ENCODE data around the gene ECHS1. TPM values are rescaled to one million over a fixed set of nuclear protein-coding genes. Genes with fewer than 3 reads are reported as not detected.
"Not testable (repeated sequence)": the region's sequence is repeated elsewhere in the genome, so short reads cannot be mapped to it uniquely, and the experiment has no call there.

Gene ECHS1
- polyA plus RNA-seq, 1 donor = 126 TPM

GRCh38 chr10:133414401-133414800 is 41.2 kb upstream of the ECHS1 start:
- H3K9me3 ChIP-seq (ENCODE audit: control insufficient read depth, low read depth, low read length) = peaks cover 38% of the 10 kb centered on the region
- no CpG with 5 or more reads among the region's 23 CpGs for WGBS (ENCODE audit: insufficient coverage, low lambda C conversion rate)
- not testable (repeated sequence) for H3K27ac ChIP-seq (ENCODE audit: low read length); H3K4me3 ChIP-seq (ENCODE audit: low read length); H3K4me1 ChIP-seq (ENCODE audit: control insufficient read depth, insufficient read depth, low read length); DNase-seq; H3K27me3 ChIP-seq (ENCODE audit: control insufficient read depth, insufficient read depth, low read length)
- peaks cover 54% of the 10 kb centered on the region for H3K36me3 ChIP-seq (ENCODE audit: control insufficient read depth, insufficient read depth, low read length)

- H3K27me3 ChIP-seq (ENCODE audit: control insufficient read depth, insufficient read depth, low read length) = no peaks in the 10 kb centered on the region
- H3K4me3 ChIP-seq (ENCODE audit: low read length) = no peak overlapping the region
- H3K9me3 ChIP-seq (ENCODE audit: control insufficient read depth, low read depth, low read length) = peaks cover 38% of the 10 kb centered on the region
- peaks cover 54% of the 10 kb centered on the region for H3K36me3 ChIP-seq (ENCODE audit: control insufficient read depth, insufficient read depth, low read length)
- no peaks in the 10 kb centered on the region for H3K4me1 ChIP-seq (ENCODE audit: control insufficient read depth, insufficient read depth, low read length)
- DNase-seq = no peak
- no peak overlapping the region for H3K27ac ChIP-seq (ENCODE audit: low read length)
Observed at GRCh38 chr10:133412381-133412711, 39.2 kb upstream of the ECHS1 start.

GRCh38 chr10:133411523-133412380 is 38.6 kb upstream of the ECHS1 start:
- peaks cover 57% of the 10 kb centered on the region for H3K36me3 ChIP-seq (ENCODE audit: control insufficient read depth, insufficient read depth, low read length)
- no peaks in the 10 kb centered on the region for H3K27me3 ChIP-seq (ENCODE audit: control insufficient read depth, insufficient read depth, low read length)
- H3K4me1 ChIP-seq (ENCODE audit: control insufficient read depth, insufficient read depth, low read length) = no peaks in the 10 kb centered on the region
- peaks cover 38% of the 10 kb centered on the region for H3K9me3 ChIP-seq (ENCODE audit: control insufficient read depth, low read depth, low read length)
- DNase-seq = no peak
- no peak overlapping the region for H3K4me3 ChIP-seq (ENCODE audit: low read length)
- WGBS (ENCODE audit: insufficient coverage, low lambda C conversion rate) = 98% methylated on average over 6 of the region's 7 CpGs
- no peak overlapping the region for H3K27ac ChIP-seq (ENCODE audit: low read length)

- H3K27me3 ChIP-seq (ENCODE audit: control insufficient read depth, insufficient read depth, low read length) = no peaks in the 10 kb centered on the region
- H3K36me3 ChIP-seq (ENCODE audit: control insufficient read depth, insufficient read depth, low read length) = peaks cover 71% of the 10 kb centered on the region
- H3K9me3 ChIP-seq (ENCODE audit: control insufficient read depth, low read depth, low read length) = peaks cover 7% of the 10 kb centered on the region
- no peak overlapping the region for H3K27ac ChIP-seq (ENCODE audit: low read length)
- no peak for DNase-seq
- H3K4me3 ChIP-seq (ENCODE audit: low read length) = no peak overlapping the region
- no peaks in the 10 kb centered on the region for H3K4me1 ChIP-seq (ENCODE audit: control insufficient read depth, insufficient read depth, low read length)
- no CpG with 5 or more reads among the region's 8 CpGs for WGBS (ENCODE audit: insufficient coverage, low lambda C conversion rate)
Observed at GRCh38 chr10:133405844-133406527, 32.8 kb upstream of the ECHS1 start.

DNA sequence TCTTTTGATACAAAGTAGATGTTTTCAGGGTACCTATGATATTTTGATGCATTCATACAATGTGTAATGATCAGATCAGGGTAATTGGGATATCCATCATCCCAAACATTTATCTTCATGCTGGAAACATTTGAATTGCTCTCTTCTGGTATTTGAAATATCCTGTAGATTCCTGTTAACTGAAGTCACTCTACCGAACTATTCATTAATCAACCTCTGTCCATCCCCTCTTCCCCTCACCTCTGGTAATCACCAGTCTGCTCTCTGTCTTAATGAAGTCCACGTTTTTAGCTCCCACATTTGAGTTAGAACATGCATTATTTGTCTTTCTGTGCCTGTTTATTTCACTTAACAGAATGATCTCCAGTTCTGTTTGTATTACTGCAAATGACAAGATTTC is 32.1 kb upstream of the ECHS1 start:
- Histone ChIP-seq H3K4me1 (ENCODE audit: control insufficient read depth, insufficient read depth, low read length) (no peaks in the 10 kb centered on the region), H3K4me3 (ENCODE audit: low read length) (no peak overlapping the region), H3K36me3 (ENCODE audit: control insufficient read depth, insufficient read depth, low read length) (peaks cover 72% of the 10 kb centered on the region), H3K27me3 (ENCODE audit: control insufficient read depth, insufficient read depth, low read length) (no peaks in the 10 kb centered on the region), H3K9me3 (ENCODE audit: control insufficient read depth, low read depth, low read length) (peaks cover 4% of the 10 kb centered on the region), H3K27ac (ENCODE audit: low read length) (no peak overlapping the region)
- no peak for DNase-seq
- WGBS (ENCODE audit: insufficient coverage, low lambda C conversion rate) = 75% methylated on average over 2 of the region's 2 CpGs

DNA sequence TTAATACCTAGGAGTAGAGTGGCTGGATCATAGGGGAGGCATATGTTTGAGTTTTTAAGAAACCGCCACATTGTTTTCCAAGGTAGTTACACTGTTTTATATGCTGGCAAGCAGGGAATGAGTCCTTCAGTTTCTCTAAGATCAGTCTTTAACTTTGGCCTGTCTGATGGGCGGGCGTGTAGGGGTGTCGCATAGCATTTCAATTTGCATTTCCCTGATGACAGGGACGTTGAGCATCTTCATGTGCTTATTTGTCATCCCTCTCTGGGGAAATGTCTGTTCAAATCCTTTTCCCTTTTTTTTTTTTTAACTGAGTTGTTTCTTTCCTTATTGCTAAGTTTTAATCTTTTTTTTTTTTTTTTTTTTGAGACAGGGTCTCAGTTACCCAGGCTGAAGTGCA is 30.6 kb upstream of the ECHS1 start:
- no peak overlapping the region for H3K27ac ChIP-seq (ENCODE audit: low read length)
- H3K36me3 ChIP-seq (ENCODE audit: control insufficient read depth, insufficient read depth, low read length) = peaks cover 74% of the 10 kb centered on the region
- no peak overlapping the region for H3K4me3 ChIP-seq (ENCODE audit: low read length)
- no peaks in the 10 kb centered on the region for H3K27me3 ChIP-seq (ENCODE audit: control insufficient read depth, insufficient read depth, low read length)
- WGBS (ENCODE audit: insufficient coverage, low lambda C conversion rate) = 60% methylated on average over 1 of the region's 5 CpGs
- no peaks in the 10 kb centered on the region for H3K4me1 ChIP-seq (ENCODE audit: control insufficient read depth, insufficient read depth, low read length)
- no peak for DNase-seq
- H3K9me3 ChIP-seq (ENCODE audit: control insufficient read depth, low read depth, low read length) = no peaks in the 10 kb centered on the region

GRCh38 chr10:133403359-133403758 is 30.2 kb upstream of the ECHS1 start:
- no peak overlapping the region for H3K4me3 ChIP-seq (ENCODE audit: low read length)
- peaks cover 75% of the 10 kb centered on the region for H3K36me3 ChIP-seq (ENCODE audit: control insufficient read depth, insufficient read depth, low read length)
- 93% methylated on average over 3 of the region's 16 CpGs for WGBS (ENCODE audit: insufficient coverage, low lambda C conversion rate)
- DNase-seq = no peak
- no peaks in the 10 kb centered on the region for H3K9me3 ChIP-seq (ENCODE audit: control insufficient read depth, low read depth, low read length)
- no peaks in the 10 kb centered on the region for H3K4me1 ChIP-seq (ENCODE audit: control insufficient read depth, insufficient read depth, low read length)
- H3K27ac ChIP-seq (ENCODE audit: low read length) = no peak overlapping the region
- no peaks in the 10 kb centered on the region for H3K27me3 ChIP-seq (ENCODE audit: control insufficient read depth, insufficient read depth, low read length)

DNA sequence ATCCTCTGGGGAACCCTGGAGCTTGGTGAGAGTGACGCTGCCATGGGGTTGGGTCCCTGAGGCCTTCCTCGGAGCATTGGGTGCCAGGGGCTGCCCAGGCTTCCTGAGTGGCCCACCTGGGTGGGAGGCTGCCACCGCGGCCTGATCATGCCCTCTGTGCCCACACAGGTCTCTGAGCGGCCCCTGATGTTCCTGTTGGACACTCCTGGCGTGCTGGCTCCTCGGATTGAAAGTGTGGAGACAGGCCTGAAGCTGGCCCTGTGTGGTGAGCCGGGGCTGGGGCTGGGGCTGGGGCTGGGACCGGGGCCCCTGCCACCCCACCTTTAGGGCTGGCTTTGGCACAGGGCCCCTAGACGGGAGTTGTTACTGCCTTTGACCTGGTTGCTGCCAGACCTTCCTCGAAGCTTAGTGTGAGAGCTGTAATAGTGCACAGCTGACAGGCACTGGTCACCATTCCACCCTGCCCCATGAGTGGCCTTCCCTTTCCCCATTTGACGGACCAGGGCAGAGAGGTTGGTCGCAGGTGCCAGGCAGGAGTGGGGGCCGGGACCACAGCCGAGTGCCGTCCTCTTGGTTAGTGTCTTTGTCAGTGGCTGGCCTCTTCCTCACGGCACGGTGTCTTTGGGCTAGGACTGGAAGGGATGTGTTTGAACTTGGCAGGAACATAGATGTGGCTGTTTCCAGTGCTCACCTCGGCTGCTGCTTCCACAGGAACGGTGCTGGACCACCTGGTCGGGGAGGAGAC is 29.0 kb upstream of the ECHS1 start:
- Histone ChIP-seq H3K9me3 (ENCODE audit: control insufficient read depth, low read depth, low read length) (no peaks in the 10 kb centered on the region), H3K4me3 (ENCODE audit: low read length) (no peak overlapping the region), H3K4me1 (ENCODE audit: control insufficient read depth, insufficient read depth, low read length) (no peaks in the 10 kb centered on the region), H3K27ac (ENCODE audit: low read length) (no peak overlapping the region), H3K36me3 (ENCODE audit: control insufficient read depth, insufficient read depth, low read length) (peaks cover 73% of the 10 kb centered on the region), H3K27me3 (ENCODE audit: control insufficient read depth, insufficient read depth, low read length) (no peaks in the 10 kb centered on the region)
- DNase-seq = no peak
- no CpG with 5 or more reads among the region's 21 CpGs for WGBS (ENCODE audit: insufficient coverage, low lambda C conversion rate)

- Histone ChIP-seq H3K4me1 (ENCODE audit: control insufficient read depth, insufficient read depth, low read length) (no peaks in the 10 kb centered on the region), H3K36me3 (ENCODE audit: control insufficient read depth, insufficient read depth, low read length) (peaks cover 72% of the 10 kb centered on the region), H3K9me3 (ENCODE audit: control insufficient read depth, low read depth, low read length) (no peaks in the 10 kb centered on the region), H3K27ac (ENCODE audit: low read length) (no peak overlapping the region), H3K27me3 (ENCODE audit: control insufficient read depth, insufficient read depth, low read length) (no peaks in the 10 kb centered on the region), H3K4me3 (ENCODE audit: low read length) (no peak overlapping the region)
- WGBS (ENCODE audit: insufficient coverage, low lambda C conversion rate) = no CpG with 5 or more reads among the region's 12 CpGs
- no peak for DNase-seq
Observed at GRCh38 chr10:133401500-133401899, 28.3 kb upstream of the ECHS1 start.

DNA sequence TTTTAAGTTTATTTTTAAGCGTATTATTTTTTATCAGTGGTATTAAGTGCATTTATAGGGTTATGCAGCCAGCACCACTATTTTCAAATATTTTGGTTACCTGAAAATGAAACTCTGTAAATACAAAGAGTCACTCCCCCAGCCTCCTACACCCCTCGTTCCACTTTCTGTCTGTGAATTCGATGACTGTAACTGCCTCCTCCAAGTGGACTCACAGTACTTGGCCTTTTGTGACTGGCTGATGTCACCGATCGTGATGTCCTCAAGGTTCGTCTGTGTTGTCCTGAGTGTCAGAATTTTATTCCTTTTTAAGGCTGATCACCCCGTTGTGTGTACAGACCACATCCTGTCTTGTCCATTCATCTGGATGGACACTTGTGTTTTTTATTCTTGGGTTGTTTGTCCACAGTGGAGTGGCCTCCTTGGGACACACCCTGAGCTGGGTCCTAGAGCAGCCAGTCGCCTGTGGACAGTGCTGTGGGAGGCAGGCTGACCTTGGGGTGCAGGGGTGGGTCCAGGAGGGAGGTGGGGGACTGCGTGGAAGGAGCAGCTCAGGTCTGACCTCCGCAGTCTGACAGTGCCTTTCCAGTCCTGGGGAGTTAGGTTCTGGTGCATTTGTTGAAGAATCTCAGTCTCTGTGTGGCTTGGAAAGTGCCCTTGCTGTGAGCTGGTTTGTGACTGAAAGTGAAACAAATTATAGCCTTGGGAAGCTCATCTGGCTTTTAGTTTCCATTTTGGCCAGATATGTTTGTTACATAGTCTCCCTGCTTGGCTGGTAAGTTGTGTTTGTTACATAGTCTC is 27.7 kb upstream of the ECHS1 start:
- H3K9me3 ChIP-seq (ENCODE audit: control insufficient read depth, low read depth, low read length) = no peaks in the 10 kb centered on the region
- H3K36me3 ChIP-seq (ENCODE audit: control insufficient read depth, insufficient read depth, low read length) = peaks cover 76% of the 10 kb centered on the region
- H3K27ac ChIP-seq (ENCODE audit: low read length) = no peak overlapping the region
- no peaks in the 10 kb centered on the region for H3K4me1 ChIP-seq (ENCODE audit: control insufficient read depth, insufficient read depth, low read length)
- 100% methylated on average over 1 of the region's 10 CpGs for WGBS (ENCODE audit: insufficient coverage, low lambda C conversion rate)
- H3K27me3 ChIP-seq (ENCODE audit: control insufficient read depth, insufficient read depth, low read length) = no peaks in the 10 kb centered on the region
- H3K4me3 ChIP-seq (ENCODE audit: low read length) = no peak overlapping the region
- DNase-seq = no peak
